ENCODE measurements around the gene NTRK1. TPM values are rescaled to one million over a fixed set of nuclear protein-coding genes. Genes with fewer than 3 reads are reported as not detected.

The NTRK1 gene
- total and polyA plus RNA-seq, 4 donors = 0.15 to 0.61 (median 0.24) TPM; not detected in 1

GRCh38 chr1:156895927-156896326 lies 35.3 kb downstream of the NTRK1 start:
- DNase-seq (no peak), ATAC-seq (ENCODE audit: insufficient read depth, low FRiP score) (no peak)
- no peak for TF ChIP-seq CTCF (IDR thresholded peaks at IDR 0.05; ENCODE audit: control extremely low read depth, extremely low read depth)
- Histone ChIP-seq H3K27me3 (ENCODE audit: control insufficient read depth in 3 of 3, insufficient read depth in 3 of 3, low read length in 2 of 3) (peaks cover 0 to 8% (median 0%) of the 10 kb centered on the region in 3 donors), H3K36me3 (ENCODE audit: control insufficient read depth in 4 of 4, insufficient read depth in 4 of 4, low read length in 4 of 4) (no peaks in the 10 kb centered on the region), H3K27ac (ENCODE audit: low read depth in 1 of 2, low read length in 1 of 2) (peak overlapping the region; percentile 71 to 92), H3K4me3 (no peak overlapping the region), H3K4me1 (ENCODE audit: control insufficient read depth in 5 of 5, insufficient read depth in 5 of 5, low read length in 5 of 5) (peaks cover 0 to 70% (median 21%) of the 10 kb centered on the region in 5 donors), H3K9ac (ENCODE audit: insufficient read depth in 1 of 2, low read length in 2 of 2) (no peak overlapping the region), H3K9me3 (ENCODE audit: control insufficient read depth in 4 of 4, insufficient read depth in 3 of 4, low read length in 3 of 4) (no peaks in the 10 kb centered on the region)
- WGBS, 2 donors = 84 to 89% methylated on average over 6 of the region's 6 CpGs

- H3K27ac ChIP-seq (ENCODE audit: low read depth in 1 of 2, low read length in 1 of 2) = peak overlapping the region; percentile 71 to 92
- H3K4me1 ChIP-seq (ENCODE audit: control insufficient read depth in 5 of 5, insufficient read depth in 5 of 5, low read length in 5 of 5) = peaks cover 0 to 76% (median 26%) of the 10 kb centered on the region in 5 donors
- ATAC-seq (ENCODE audit: insufficient read depth, low FRiP score) = peak; percentile 35
- TF ChIP-seq CTCF (IDR thresholded peaks at IDR 0.05; ENCODE audit: control extremely low read depth, extremely low read depth) = no peak
- no peak for DNase-seq
- peaks cover 0 to 3% (median 0%) of the 10 kb centered on the region in 3 donors for H3K27me3 ChIP-seq (ENCODE audit: control insufficient read depth in 3 of 3, insufficient read depth in 3 of 3, low read length in 2 of 3)
- WGBS, 2 donors = 80 to 86% methylated on average over 16 of the region's 16 CpGs
- no peaks in the 10 kb centered on the region for H3K36me3 ChIP-seq (ENCODE audit: control insufficient read depth in 4 of 4, insufficient read depth in 4 of 4, low read length in 4 of 4)
- H3K9ac ChIP-seq (ENCODE audit: insufficient read depth in 1 of 2, low read length in 2 of 2) = no peak overlapping the region
- no peaks in the 10 kb centered on the region for H3K9me3 ChIP-seq (ENCODE audit: control insufficient read depth in 4 of 4, insufficient read depth in 3 of 4, low read length in 3 of 4)
- no peak overlapping the region for H3K4me3 ChIP-seq
Observed at GRCh38 chr1:156896490-156897033, 35.9 kb downstream of the NTRK1 start.

GRCh38 chr1:156897078-156897825 lies 36.6 kb downstream of the NTRK1 start:
- TF ChIP-seq CTCF (IDR thresholded peaks at IDR 0.05; ENCODE audit: control extremely low read depth, extremely low read depth) = no peak
- WGBS, 2 donors = 74 to 79% methylated on average over 14 of the region's 14 CpGs
- no peak for DNase-seq
- H3K4me1 ChIP-seq (ENCODE audit: control insufficient read depth in 5 of 5, insufficient read depth in 5 of 5, low read length in 5 of 5) = peaks cover 0 to 83% (median 32%) of the 10 kb centered on the region in 5 donors
- H3K27me3 ChIP-seq (ENCODE audit: control insufficient read depth in 3 of 3, insufficient read depth in 3 of 3, low read length in 2 of 3) = peaks cover 0 to 3% (median 0%) of the 10 kb centered on the region in 3 donors
- H3K4me3 ChIP-seq = no peak overlapping the region
- no peak for ATAC-seq (ENCODE audit: insufficient read depth, low FRiP score)
- H3K36me3 ChIP-seq (ENCODE audit: control insufficient read depth in 4 of 4, insufficient read depth in 4 of 4, low read length in 4 of 4) = no peaks in the 10 kb centered on the region
- peak overlapping the region; percentile 10 to 89 for H3K27ac ChIP-seq (ENCODE audit: low read depth in 1 of 2, low read length in 1 of 2)
- H3K9me3 ChIP-seq (ENCODE audit: control insufficient read depth in 4 of 4, insufficient read depth in 3 of 4, low read length in 3 of 4) = no peaks in the 10 kb centered on the region
- no peak overlapping the region for H3K9ac ChIP-seq (ENCODE audit: insufficient read depth in 1 of 2, low read length in 2 of 2)

Data from lung (tissue), 12 donors.